Uterus (tissue), 2 donors: ENCODE results near the gene TLCD1.

ENCODE experiments used
- POLR2A ChIP-seq, 2 donors: fragments of 450-650 bp; IDR thresholded peaks; one replicate each; pipeline ENCODE4 v1.6.1; 2016; ENCODE audit warnings: antibody characterized with exemption in 2 of 2, mild to moderate bottlenecking in 1 of 2, moderate library complexity in 1 of 2
- TF ChIP-seq, protein P1 (sequence below), 4 experiments: fragments of 200-600 bp in 2 of 4; fragments of 450-650 bp in 2 of 4; sonication (generic) in 2 of 4; IDR thresholded peaks; one replicate each; pipeline ENCODE4 v1.5.1; 2016 to 2019; ENCODE audit warnings: antibody characterized with exemption in 4 of 4, mild to moderate bottlenecking in 2 of 4, moderate library complexity in 1 of 4

DNA sequence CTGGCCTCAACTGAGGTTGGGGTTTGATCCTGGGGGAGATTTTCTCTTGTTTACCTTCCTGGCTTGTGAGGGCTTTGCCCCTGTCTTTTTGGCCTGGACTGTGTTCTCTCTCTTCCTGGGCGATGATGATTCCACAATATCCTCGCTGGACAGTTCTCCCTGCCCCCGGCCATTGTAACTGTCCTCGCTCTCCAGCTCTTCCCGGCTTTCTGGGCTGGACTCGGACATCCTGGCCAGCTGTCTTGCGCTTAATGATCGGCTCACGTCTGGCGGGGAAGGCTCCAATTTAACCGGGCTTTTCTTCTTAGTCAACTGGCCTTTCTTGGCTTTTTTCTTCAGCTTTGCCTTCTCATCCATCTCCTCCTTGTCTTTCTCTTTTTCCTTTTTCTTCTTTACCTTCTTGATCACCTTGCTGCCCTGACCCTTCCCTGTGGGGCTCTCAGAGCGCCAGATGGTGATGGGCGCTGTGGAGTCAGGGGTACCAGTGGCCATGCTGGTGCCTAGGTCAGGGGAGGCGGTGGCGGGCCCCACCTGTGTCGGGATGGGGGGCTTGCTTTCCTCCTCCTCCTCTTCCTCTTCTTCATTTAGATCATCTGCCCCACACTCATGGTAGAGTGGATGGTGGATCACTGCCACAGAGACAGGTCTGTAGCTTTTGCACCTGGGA lies 22.3 kb downstream of the TLCD1 start:
- TF ChIP-seq, protein P1, sequence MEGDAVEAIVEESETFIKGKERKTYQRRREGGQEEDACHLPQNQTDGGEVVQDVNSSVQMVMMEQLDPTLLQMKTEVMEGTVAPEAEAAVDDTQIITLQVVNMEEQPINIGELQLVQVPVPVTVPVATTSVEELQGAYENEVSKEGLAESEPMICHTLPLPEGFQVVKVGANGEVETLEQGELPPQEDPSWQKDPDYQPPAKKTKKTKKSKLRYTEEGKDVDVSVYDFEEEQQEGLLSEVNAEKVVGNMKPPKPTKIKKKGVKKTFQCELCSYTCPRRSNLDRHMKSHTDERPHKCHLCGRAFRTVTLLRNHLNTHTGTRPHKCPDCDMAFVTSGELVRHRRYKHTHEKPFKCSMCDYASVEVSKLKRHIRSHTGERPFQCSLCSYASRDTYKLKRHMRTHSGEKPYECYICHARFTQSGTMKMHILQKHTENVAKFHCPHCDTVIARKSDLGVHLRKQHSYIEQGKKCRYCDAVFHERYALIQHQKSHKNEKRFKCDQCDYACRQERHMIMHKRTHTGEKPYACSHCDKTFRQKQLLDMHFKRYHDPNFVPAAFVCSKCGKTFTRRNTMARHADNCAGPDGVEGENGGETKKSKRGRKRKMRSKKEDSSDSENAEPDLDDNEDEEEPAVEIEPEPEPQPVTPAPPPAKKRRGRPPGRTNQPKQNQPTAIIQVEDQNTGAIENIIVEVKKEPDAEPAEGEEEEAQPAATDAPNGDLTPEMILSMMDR (IDR thresholded peaks at IDR 0.05): no peak
- no peak for TF ChIP-seq POLR2A (IDR thresholded peaks at IDR 0.05)
